ENCODE results near the gene VWA2. TPM values are rescaled to one million over a fixed set of nuclear protein-coding genes. Genes with fewer than 3 reads are reported as not detected.

Gene VWA2
- total RNA-seq, 1 experiment from 2014 or later, result 1.6 TPM

GRCh38 chr10:114284346-114285071 lies 45.5 kb downstream of the VWA2 start:
- no peak overlapping the region for H4K91ac ChIP-seq (ENCODE audit: insufficient read length, low read depth, low read length)
- no peak overlapping the region for H3K18ac ChIP-seq (ENCODE audit: insufficient read length, low read depth, low read length)
- H3K4me2 ChIP-seq (ENCODE audit: insufficient read depth, insufficient read length, low read length), result no peak overlapping the region
- H4K20me1 ChIP-seq (ENCODE audit: control insufficient read depth, insufficient read depth, insufficient read length), result no peaks in the 10 kb centered on the region
- Mint-ChIP-seq H3K4me1 (no peaks in the 10 kb centered on the region), H3K27me3 (ENCODE audit: low read depth) (no peaks in the 10 kb centered on the region), H3K27ac (no peak overlapping the region), H3K4me3 (no peak overlapping the region), H3K36me3 (ENCODE audit: insufficient read depth in 1 of 3, low read depth in 3 of 3) (no peaks in the 10 kb centered on the region), H3K9me3 (no peaks in the 10 kb centered on the region)
- H3K4me1 ChIP-seq (ENCODE audit: insufficient read depth, low read length), result no peaks in the 10 kb centered on the region
- H2AK5ac ChIP-seq (ENCODE audit: insufficient read length, low read length), result no peak overlapping the region
- no peak overlapping the region for H3T11ph ChIP-seq (ENCODE audit: low read length)
- no peak overlapping the region for H2BK5ac ChIP-seq (ENCODE audit: insufficient read length, low read length)
- H2AFZ ChIP-seq (ENCODE audit: low read length), result no peak overlapping the region
- no peaks in the 10 kb centered on the region for H3K23me2 ChIP-seq (ENCODE audit: insufficient read length, low read depth, low read length, poor library complexity, severe bottlenecking)
- DNase-seq, result no peak
- no peaks in the 10 kb centered on the region for H3K79me2 ChIP-seq (ENCODE audit: insufficient read depth, low read length)
- no peak overlapping the region for H3K9ac ChIP-seq (ENCODE audit: extremely low read depth, insufficient read length, low read length)
- no peak overlapping the region for H3K27ac ChIP-seq (ENCODE audit: insufficient read length, low read depth, low read length)
- no peak for TF ChIP-seq CTCF (conservative IDR thresholded peaks at IDR 0.05)
- H4K8ac ChIP-seq (replicated peaks; ENCODE audit: insufficient read length, low read depth, low read length), result no peak overlapping the region
- no peak overlapping the region for H3K23ac ChIP-seq (ENCODE audit: insufficient read length, low read depth, low read length)
- H3K4ac ChIP-seq (ENCODE audit: low read depth, low read length), result no peak overlapping the region
- no peak overlapping the region for H3K14ac ChIP-seq (ENCODE audit: insufficient read depth, low read length)
- no peak overlapping the region for H2BK15ac ChIP-seq (ENCODE audit: low read depth, low read length)
- no peaks in the 10 kb centered on the region for H3K9me3 ChIP-seq (ENCODE audit: control insufficient read depth, low read depth, low read length)
- no peaks in the 10 kb centered on the region for H3K27me3 ChIP-seq (ENCODE audit: insufficient read depth, low read length)
- H2BK20ac ChIP-seq (ENCODE audit: low read depth, low read length, poor library complexity, severe bottlenecking), result no peak overlapping the region
- no peak overlapping the region for H4K5ac ChIP-seq (ENCODE audit: insufficient read length, low read depth, low read length)
- H3K79me1 ChIP-seq (ENCODE audit: insufficient read depth, low read depth, low read length, poor library complexity, severe bottlenecking), result no peaks in the 10 kb centered on the region
- no peak overlapping the region for H2BK12ac ChIP-seq (ENCODE audit: insufficient read length, low read depth, low read length)
- H2BK120ac ChIP-seq (ENCODE audit: low read depth, low read length, poor library complexity, severe bottlenecking), result no peak overlapping the region
- H3K56ac ChIP-seq (ENCODE audit: insufficient read length, low read depth, low read length), result no peak overlapping the region
- WGBS (ENCODE audit: extremely low coverage, insufficient read length, low lambda C conversion rate), result no CpG with 5 or more reads among the region's 13 CpGs
